Lung (tissue), 12 donors: ENCODE data around the gene UNC50. TPM values are rescaled to one million over a fixed set of nuclear protein-coding genes. Genes with fewer than 3 reads are reported as not detected.

Experiments used
- ATAC-seq: fragments of 200-7000 bp; cut with Tn5 transposase; one replicate; pipeline ENCODE4 v1.9.1; 2020; ENCODE audit warnings: moderate number of reproducible peaks; ENCODE audit not compliant: insufficient read depth, low FRiP score
- DNase-seq, 3 donors: peaks; one replicate each; pipeline ENCODE4 v3.0.0-alpha.2; 2013 to 2017
- H3K27ac ChIP-seq, 2 donors: one replicate each; pipeline ENCODE4 v1.5.1; 2013; ENCODE audit warnings: mild to moderate bottlenecking in 2 of 2, moderate library complexity in 2 of 2, control low read depth in 1 of 2, inconsistent platforms in 1 of 2, low read depth in 1 of 2, low read length in 1 of 2
- H3K27me3 ChIP-seq, 3 donors: one replicate each; pipeline ENCODE4 v1.5.1; 2013; ENCODE audit warnings: low read length in 2 of 3; ENCODE audit not compliant: control insufficient read depth in 3 of 3, insufficient read depth in 3 of 3
- H3K36me3 ChIP-seq, 4 donors: one replicate each; pipeline ENCODE4 v1.5.1; 2013; ENCODE audit warnings: low read length in 4 of 4, mild to moderate bottlenecking in 1 of 4, moderate library complexity in 1 of 4; ENCODE audit not compliant: control insufficient read depth in 4 of 4, insufficient read depth in 4 of 4
- H3K4me1 ChIP-seq, 5 donors: one replicate each; pipeline ENCODE4 v1.5.1; 2013; ENCODE audit warnings: low read length in 5 of 5, mild to moderate bottlenecking in 2 of 5, moderate library complexity in 1 of 5; ENCODE audit not compliant: control insufficient read depth in 5 of 5, insufficient read depth in 5 of 5
- H3K4me3 ChIP-seq: one replicate; pipeline ENCODE4 v1.5.1; 2013; ENCODE audit warnings: mild to moderate bottlenecking, control low read depth, moderate library complexity
- H3K9ac ChIP-seq, 2 donors: one replicate each; pipeline ENCODE4 v1.5.1; 2013; ENCODE audit warnings: low read length in 2 of 2, control low read depth in 1 of 2; ENCODE audit not compliant: insufficient read depth in 1 of 2
- H3K9me3 ChIP-seq, 4 donors: one replicate each; pipeline ENCODE4 v1.5.1; 2013; ENCODE audit warnings: low read length in 3 of 4, mild to moderate bottlenecking in 1 of 4, moderate library complexity in 1 of 4; ENCODE audit not compliant: control insufficient read depth in 4 of 4, insufficient read depth in 3 of 4
- WGBS, 2 donors: extraction: QIAGEN DNeasy Blood & Tissue Kit; methylation state at CpG; one replicate each; pipeline ENCODE4 v1.1.7; 2013; 5-methylcytosine and 5-hydroxymethylcytosine counted together
- polyA plus RNA-seq, 2 donors: library from polyadenylated mRNA; stranded (reverse); fragments of 200-250 nt; gene quantifications; one replicate each; pipeline ENCODE4 v1.2.1, GENCODE V29; 2013
- total RNA-seq, 2 donors: library from RNA; depleted of rRNA in 1 of 2; stranded (reverse); fragments of >200 nt in 1 of 2; gene quantifications; one replicate each; pipeline ENCODE4 v1.2.1, GENCODE V29; 2014 to 2021
- TF ChIP-seq, protein P1 (sequence below): IDR thresholded peaks from 2 replicates; pipeline ENCODE4 v1.5.1; 2012; ENCODE audit warnings: mild to moderate bottlenecking; ENCODE audit errors: control extremely low read depth, extremely low read depth
- donor health status: control.
- donor health status: control.
- donor health status: Bipolar disorder and iron deficiency.
- donor health status: healthy.
- donor health status: DM: yes; HTN: yes; CAD: no.

UNC50 gene
- total and polyA plus RNA-seq, 4 donors, result 36.4 to 54.7 (median 43.7) TPM

GRCh38 chr2:98563394-98563793 lies 45.0 kb upstream of the UNC50 start:
- H3K9ac ChIP-seq, result no peak overlapping the region
- H3K4me1 ChIP-seq, result peaks cover 0 to 7% (median 6%) of the 10 kb centered on the region in 5 donors
- TF ChIP-seq, protein P1, sequence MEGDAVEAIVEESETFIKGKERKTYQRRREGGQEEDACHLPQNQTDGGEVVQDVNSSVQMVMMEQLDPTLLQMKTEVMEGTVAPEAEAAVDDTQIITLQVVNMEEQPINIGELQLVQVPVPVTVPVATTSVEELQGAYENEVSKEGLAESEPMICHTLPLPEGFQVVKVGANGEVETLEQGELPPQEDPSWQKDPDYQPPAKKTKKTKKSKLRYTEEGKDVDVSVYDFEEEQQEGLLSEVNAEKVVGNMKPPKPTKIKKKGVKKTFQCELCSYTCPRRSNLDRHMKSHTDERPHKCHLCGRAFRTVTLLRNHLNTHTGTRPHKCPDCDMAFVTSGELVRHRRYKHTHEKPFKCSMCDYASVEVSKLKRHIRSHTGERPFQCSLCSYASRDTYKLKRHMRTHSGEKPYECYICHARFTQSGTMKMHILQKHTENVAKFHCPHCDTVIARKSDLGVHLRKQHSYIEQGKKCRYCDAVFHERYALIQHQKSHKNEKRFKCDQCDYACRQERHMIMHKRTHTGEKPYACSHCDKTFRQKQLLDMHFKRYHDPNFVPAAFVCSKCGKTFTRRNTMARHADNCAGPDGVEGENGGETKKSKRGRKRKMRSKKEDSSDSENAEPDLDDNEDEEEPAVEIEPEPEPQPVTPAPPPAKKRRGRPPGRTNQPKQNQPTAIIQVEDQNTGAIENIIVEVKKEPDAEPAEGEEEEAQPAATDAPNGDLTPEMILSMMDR, result no peak
- H3K27me3 ChIP-seq, result no peaks in the 10 kb centered on the region
- WGBS, 2 donors, result 97% methylated on average over 13 of the region's 13 CpGs
- no peak overlapping the region for H3K27ac ChIP-seq
- DNase-seq (no peak), ATAC-seq (no peak)
- peaks cover 3 to 44% (median 17%) of the 10 kb centered on the region in 4 donors for H3K36me3 ChIP-seq
- H3K9me3 ChIP-seq, result no peaks in the 10 kb centered on the region
- no peak overlapping the region for H3K4me3 ChIP-seq

DNA sequence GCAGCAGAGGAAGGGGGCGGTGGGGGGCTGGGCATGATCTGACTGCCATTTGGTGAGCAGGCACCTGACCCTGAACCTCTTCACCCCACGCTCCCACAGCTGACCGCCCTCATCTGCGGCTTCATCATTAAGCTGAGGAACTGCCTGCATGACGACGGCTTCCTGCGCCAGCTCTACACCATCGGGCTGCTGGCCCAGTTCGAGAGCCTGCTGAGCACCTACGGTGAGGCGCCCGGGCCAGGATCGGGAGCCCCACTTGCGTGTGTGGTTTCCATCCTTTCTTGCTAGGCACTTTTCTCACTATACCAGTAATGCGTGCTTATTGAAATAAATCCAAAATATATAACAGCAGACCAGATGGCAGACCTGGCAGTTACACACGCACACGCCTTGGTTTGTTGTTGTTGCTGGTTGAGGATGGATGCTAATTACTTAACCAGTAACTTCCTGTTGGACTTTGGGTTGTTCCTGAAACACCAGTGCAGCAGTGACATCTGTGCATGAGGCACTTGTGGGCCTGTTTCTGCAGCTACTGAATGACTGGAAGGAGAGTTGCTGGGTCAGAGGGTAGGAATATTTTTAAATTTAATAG lies 43.8 kb upstream of the UNC50 start:
- Histone ChIP-seq H3K9me3 (no peaks in the 10 kb centered on the region), H3K9ac (no peak overlapping the region), H3K4me1 (peaks cover 0 to 7% (median 6%) of the 10 kb centered on the region in 5 donors), H3K27me3 (no peaks in the 10 kb centered on the region), H3K4me3 (no peak overlapping the region), H3K27ac (no peak overlapping the region), H3K36me3 (peaks cover 3 to 55% (median 17%) of the 10 kb centered on the region in 4 donors)
- TF ChIP-seq, protein P1, result no peak
- 85 to 91% methylated on average over 17 of the region's 17 CpGs for WGBS, 2 donors
- DNase-seq, result no peak
- no peak for ATAC-seq

DNA sequence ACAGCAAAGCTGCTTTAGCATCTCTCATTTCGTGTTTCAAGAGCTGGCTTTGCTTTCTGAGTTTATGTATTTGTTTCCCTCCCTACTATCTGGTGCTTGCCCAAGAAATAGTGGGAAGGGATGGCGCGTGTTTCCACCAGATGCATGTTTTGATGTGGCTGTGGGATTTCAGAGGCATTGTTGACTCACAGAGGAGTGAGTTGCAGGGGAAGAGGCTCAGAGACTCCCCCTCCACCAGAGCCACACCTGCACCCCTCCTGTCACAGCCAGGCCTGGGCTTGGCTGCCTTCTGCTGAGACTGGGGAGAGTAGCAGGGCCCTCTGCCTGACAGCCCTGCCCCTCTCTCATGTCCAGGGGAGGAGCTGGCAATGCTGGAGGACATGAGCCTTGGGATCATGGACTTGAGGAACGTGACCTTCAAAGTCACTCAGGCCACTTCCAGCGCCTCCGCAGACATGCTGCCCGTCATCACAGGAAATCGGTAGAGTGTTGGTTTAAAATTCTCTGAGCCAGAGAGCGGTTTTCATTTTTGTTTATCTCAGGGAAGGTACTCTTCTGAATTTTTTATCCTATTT lies 43.0 kb upstream of the UNC50 start:
- Histone ChIP-seq H3K36me3 (peaks cover 3 to 59% (median 15%) of the 10 kb centered on the region in 4 donors), H3K4me3 (no peak overlapping the region), H3K27me3 (no peaks in the 10 kb centered on the region), H3K9ac (no peak overlapping the region), H3K27ac (no peak overlapping the region), H3K4me1 (peaks cover 0 to 7% (median 6%) of the 10 kb centered on the region in 5 donors), H3K9me3 (no peaks in the 10 kb centered on the region)
- TF ChIP-seq, protein P1, result no peak
- WGBS, 2 donors, result 92% methylated on average over 9 of the region's 9 CpGs
- DNase-seq (no peak), ATAC-seq (no peak)
